Colonic mucosa (tissue), 4 donors: Measurements from ENCODE around the gene STXBP6. TPM values are rescaled to one million over a fixed set of nuclear protein-coding genes. Genes with fewer than 3 reads are reported as not detected.

ENCODE experiments used
- DNase-seq: peaks from one replicate; pipeline ENCODE4 v3.0.0-alpha.2; 2020
- H3K27ac ChIP-seq: fragments of 200-600 bp; one replicate; pipeline ENCODE4 v1.8.0; 2021
- H3K27me3 ChIP-seq: fragments of 200-600 bp; one replicate; pipeline ENCODE4 v1.8.0; 2021
- H3K36me3 ChIP-seq: fragments of 200-600 bp; one replicate; pipeline ENCODE4 v1.8.0; 2021
- H3K4me1 ChIP-seq: fragments of 200-600 bp; one replicate; pipeline ENCODE4 v1.8.0; 2021; ENCODE audit warnings: mild to moderate bottlenecking
- H3K4me3 ChIP-seq: fragments of 200-600 bp; one replicate; pipeline ENCODE4 v1.8.0; 2021
- H3K9ac ChIP-seq, 2 donors: one replicate each; pipeline ENCODE4 v1.7.0; 2013; ENCODE audit warnings: control low read depth in 2 of 2, low read depth in 2 of 2, low read length in 2 of 2
- H3K9me3 ChIP-seq: fragments of 200-600 bp; one replicate; pipeline ENCODE4 v1.8.0; 2021
- CTCF ChIP-seq: fragments of 200-600 bp; IDR thresholded peaks from one replicate; pipeline ENCODE4 v1.8.0; 2022; ENCODE audit warnings: antibody characterized with exemption, mild to moderate bottlenecking
- intact Hi-C: fragments of 100-400 bp; cut with DNase I; formaldehyde crosslinking; loops from one replicate; pipeline ENCODE4 v1.14.1; 2022
- total RNA-seq, 2 donors: library from RNA; stranded (reverse); fragmentation: NEBNext Ultra II Directional in 1 of 2; extraction: Animal tissue kit (Norgen Biotek cat#: 25700) in 1 of 2; gene quantifications; one replicate each; pipeline ENCODE4 v1.2.1, GENCODE V29; 2021
- donor health status: healthy.
- donor health status: DM: no; HTN: no; CAD: no.
- donor health status: DM: no; HTN: no; CAD: no.

Gene STXBP6
- total RNA-seq, 2 donors from 2014 or later = 23.7 to 26.1 TPM

GRCh38 chr14:25006961-25007795, 42.8 kb downstream of the STXBP6 start:
- no peak for TF ChIP-seq CTCF
- DNase-seq = no peak
- H3K36me3 ChIP-seq = no peaks in the 10 kb centered on the region
- H3K9ac ChIP-seq = no peak overlapping the region
- peaks cover 11% of the 10 kb centered on the region for H3K4me1 ChIP-seq
- no peaks in the 10 kb centered on the region for H3K27me3 ChIP-seq
- H3K27ac ChIP-seq = no peak overlapping the region
- intact Hi-C loops = no loop called here
- no peaks in the 10 kb centered on the region for H3K9me3 ChIP-seq
- no peak overlapping the region for H3K4me3 ChIP-seq

DNA sequence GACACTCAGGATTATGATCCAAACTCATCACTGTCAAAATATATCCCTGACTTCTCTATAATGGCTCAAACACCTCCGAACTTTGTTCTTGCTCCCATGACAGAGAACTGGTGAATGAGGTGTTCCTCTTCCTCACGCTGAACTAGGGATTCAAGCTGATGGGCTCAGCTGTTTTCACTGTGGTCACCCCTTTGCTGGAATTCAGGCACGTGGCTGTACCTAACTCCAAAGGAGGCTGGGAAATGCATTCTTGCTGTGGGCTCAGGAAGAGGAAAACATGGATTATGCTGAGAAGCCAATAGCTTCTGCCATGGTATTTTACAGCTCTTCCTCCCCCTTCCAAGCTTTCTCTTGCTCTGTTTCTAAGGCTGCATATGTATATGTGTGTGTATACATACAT, 43.9 kb downstream of the STXBP6 start:
- no peak overlapping the region for H3K27ac ChIP-seq
- intact Hi-C loops = no loop called here
- no peak overlapping the region for H3K4me3 ChIP-seq
- peaks cover 11% of the 10 kb centered on the region for H3K4me1 ChIP-seq
- TF ChIP-seq CTCF = no peak
- no peaks in the 10 kb centered on the region for H3K9me3 ChIP-seq
- H3K36me3 ChIP-seq = no peaks in the 10 kb centered on the region
- H3K9ac ChIP-seq = no peak overlapping the region
- no peaks in the 10 kb centered on the region for H3K27me3 ChIP-seq
- no peak for DNase-seq

DNA sequence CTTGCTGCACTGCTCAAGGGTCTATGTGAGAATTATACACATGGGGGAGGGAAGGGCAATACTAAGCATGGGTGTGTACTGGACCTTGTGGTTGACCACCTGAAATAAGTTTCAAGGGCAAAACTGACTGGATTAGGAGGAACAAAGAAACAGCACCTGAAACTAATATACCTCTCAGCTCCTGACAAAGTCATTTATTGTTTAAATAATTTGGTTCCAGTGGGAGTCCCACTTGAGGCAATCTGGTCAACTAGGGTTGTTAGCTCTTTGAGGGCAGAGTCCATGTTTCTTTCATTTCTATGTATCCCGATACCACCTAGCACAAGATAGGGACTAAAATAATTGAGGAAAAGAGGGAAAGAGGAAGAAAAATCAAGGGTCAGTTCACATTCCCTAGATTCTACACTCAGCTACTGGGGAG, 45.5 kb downstream of the STXBP6 start:
- H3K4me3 ChIP-seq = no peak overlapping the region
- no peaks in the 10 kb centered on the region for H3K27me3 ChIP-seq
- TF ChIP-seq CTCF = no peak
- no peak overlapping the region for H3K9ac ChIP-seq
- DNase-seq = no peak
- no peaks in the 10 kb centered on the region for H3K36me3 ChIP-seq
- intact Hi-C loops = no loop called here
- H3K27ac ChIP-seq = no peak overlapping the region
- H3K4me1 ChIP-seq = peaks cover 4% of the 10 kb centered on the region
- H3K9me3 ChIP-seq = no peaks in the 10 kb centered on the region

DNA sequence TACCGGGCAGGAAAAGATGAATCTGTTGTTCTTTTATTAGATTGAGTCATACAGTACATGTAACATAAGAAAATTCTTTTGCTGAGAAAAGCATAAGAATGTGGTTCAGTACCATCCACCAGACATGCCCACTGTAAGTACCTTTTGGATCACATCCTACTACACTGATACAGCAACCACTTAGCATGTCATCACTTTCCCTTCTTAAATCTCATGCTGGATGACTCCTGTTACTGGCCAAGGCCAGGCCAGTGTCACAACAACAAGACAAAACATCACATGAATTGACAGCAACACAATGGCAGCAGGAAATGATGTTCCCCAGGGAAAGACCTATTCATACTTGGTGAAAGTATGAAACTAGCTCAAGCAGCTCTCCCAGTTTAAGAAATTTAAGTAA, 46.4 kb downstream of the STXBP6 start:
- intact Hi-C loops = no loop called here
- Histone ChIP-seq H3K4me1 (peaks cover 4% of the 10 kb centered on the region), H3K9me3 (no peaks in the 10 kb centered on the region), H3K27ac (no peak overlapping the region), H3K36me3 (no peaks in the 10 kb centered on the region), H3K4me3 (no peak overlapping the region), H3K27me3 (no peaks in the 10 kb centered on the region), H3K9ac (no peak overlapping the region)
- DNase-seq = no peak
- TF ChIP-seq CTCF = no peak

DNA sequence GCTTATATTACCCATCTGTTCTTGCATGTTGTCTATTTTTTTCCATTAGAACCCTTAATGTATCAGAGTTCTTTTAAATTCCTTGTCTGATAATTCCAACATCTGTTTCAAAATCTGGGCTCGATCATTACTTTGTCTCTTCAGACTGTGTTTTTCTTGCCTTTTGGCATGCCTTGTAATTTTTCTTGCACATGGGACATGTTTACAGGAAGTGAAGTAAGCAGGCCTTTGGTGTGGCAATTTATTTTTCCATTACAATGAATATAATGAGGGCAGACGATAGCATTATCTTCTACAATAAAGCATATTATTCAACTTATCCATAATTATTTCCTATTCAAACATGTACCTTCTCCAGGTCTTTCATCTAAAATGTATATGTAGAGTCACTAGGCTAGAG, 48.3 kb downstream of the STXBP6 start:
- Histone ChIP-seq H3K4me3 (no peak overlapping the region), H3K9ac (no peak overlapping the region), H3K27ac (no peak overlapping the region), H3K36me3 (no peaks in the 10 kb centered on the region), H3K9me3 (no peaks in the 10 kb centered on the region), H3K27me3 (no peaks in the 10 kb centered on the region), H3K4me1 (no peaks in the 10 kb centered on the region)
- intact Hi-C loops = no loop called here
- DNase-seq = no peak
- no peak for TF ChIP-seq CTCF
